Suprapubic skin (tissue), 3 donors: ENCODE data around the gene CRTC2.

Experiments used
- EP300 ChIP-seq: sonication (generic); formaldehyde crosslinking; IDR thresholded peaks from one replicate; pipeline ENCODE4 v1.6.1; 2017; ENCODE audit warnings: antibody characterized with exemption
- TF ChIP-seq, protein P1 (sequence below), 2 donors: fragments of 200-600 bp in 1 of 2; fragments of 450-650 bp in 1 of 2; sonication (generic) in 1 of 2; IDR thresholded peaks; one replicate each; pipeline ENCODE4 v1.5.1; 2016 to 2019; ENCODE audit warnings: antibody characterized with exemption in 2 of 2, mild to moderate bottlenecking in 1 of 2, moderate library complexity in 1 of 2

GRCh38 chr1:153942766-153943549 lies 15.5 kb downstream of the CRTC2 start:
- TF ChIP-seq EP300, result no peak
- TF ChIP-seq, protein P1, sequence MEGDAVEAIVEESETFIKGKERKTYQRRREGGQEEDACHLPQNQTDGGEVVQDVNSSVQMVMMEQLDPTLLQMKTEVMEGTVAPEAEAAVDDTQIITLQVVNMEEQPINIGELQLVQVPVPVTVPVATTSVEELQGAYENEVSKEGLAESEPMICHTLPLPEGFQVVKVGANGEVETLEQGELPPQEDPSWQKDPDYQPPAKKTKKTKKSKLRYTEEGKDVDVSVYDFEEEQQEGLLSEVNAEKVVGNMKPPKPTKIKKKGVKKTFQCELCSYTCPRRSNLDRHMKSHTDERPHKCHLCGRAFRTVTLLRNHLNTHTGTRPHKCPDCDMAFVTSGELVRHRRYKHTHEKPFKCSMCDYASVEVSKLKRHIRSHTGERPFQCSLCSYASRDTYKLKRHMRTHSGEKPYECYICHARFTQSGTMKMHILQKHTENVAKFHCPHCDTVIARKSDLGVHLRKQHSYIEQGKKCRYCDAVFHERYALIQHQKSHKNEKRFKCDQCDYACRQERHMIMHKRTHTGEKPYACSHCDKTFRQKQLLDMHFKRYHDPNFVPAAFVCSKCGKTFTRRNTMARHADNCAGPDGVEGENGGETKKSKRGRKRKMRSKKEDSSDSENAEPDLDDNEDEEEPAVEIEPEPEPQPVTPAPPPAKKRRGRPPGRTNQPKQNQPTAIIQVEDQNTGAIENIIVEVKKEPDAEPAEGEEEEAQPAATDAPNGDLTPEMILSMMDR (IDR thresholded peaks at IDR 0.05), result no peak
